ENCODE data around the gene CNPY1.
A peak's percentile ranks its signal among the peaks of the same experiment; 100 is the strongest.

Gene CNPY1

DNA sequence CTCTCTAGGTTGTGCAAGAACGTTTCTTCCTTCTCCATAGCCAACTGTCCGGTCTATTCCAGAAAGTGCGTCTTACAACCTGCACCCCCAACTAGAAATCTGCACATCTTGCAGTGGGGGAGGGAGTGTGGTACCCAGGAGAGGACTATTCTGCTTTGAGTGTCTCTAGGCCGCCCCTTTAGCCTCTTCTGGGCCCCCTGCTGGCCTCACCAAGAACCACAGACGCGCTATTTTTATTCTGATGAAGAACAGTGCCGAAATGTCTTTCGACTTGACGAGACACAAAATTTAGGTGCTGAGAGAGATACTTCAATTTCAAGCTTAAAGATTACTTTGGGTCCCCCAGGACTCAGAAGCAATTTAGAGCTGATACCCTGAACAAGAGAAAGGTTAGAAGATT, 1.0 kb downstream of the CNPY1 start:
- in situ Hi-C loops (cut with HindIII; ENCODE audit: low sequenced_read_pairs) = no loop called here
- DNase-seq (ENCODE audit: low read depth) = no peak
- TF ChIP-seq, protein P1, sequence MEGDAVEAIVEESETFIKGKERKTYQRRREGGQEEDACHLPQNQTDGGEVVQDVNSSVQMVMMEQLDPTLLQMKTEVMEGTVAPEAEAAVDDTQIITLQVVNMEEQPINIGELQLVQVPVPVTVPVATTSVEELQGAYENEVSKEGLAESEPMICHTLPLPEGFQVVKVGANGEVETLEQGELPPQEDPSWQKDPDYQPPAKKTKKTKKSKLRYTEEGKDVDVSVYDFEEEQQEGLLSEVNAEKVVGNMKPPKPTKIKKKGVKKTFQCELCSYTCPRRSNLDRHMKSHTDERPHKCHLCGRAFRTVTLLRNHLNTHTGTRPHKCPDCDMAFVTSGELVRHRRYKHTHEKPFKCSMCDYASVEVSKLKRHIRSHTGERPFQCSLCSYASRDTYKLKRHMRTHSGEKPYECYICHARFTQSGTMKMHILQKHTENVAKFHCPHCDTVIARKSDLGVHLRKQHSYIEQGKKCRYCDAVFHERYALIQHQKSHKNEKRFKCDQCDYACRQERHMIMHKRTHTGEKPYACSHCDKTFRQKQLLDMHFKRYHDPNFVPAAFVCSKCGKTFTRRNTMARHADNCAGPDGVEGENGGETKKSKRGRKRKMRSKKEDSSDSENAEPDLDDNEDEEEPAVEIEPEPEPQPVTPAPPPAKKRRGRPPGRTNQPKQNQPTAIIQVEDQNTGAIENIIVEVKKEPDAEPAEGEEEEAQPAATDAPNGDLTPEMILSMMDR (IDR thresholded peaks at IDR 0.05; ENCODE audit: low read depth, low read length, missing control alignments) = no peak
- no peak overlapping the region for H3K4me3 ChIP-seq (ENCODE audit: low read depth, low read length)

- DNase-seq (ENCODE audit: low read depth) = no peak
- H3K4me3 ChIP-seq (ENCODE audit: low read depth, low read length) = no peak overlapping the region
- TF ChIP-seq, protein P1 (IDR thresholded peaks at IDR 0.05; ENCODE audit: low read depth, low read length, missing control alignments) = no peak
- in situ Hi-C loops (cut with HindIII; ENCODE audit: low sequenced_read_pairs) = loop anchor here (5.0 kb wide), 1 partner anchor 37 kb away; no protein-coding TSS in a partner anchor
These were observed 1.9 kb downstream of the CNPY1 start for GRCh38 chr7:155544485-155544884.

GRCh38 chr7:155543926-155544325, 2.4 kb downstream of the CNPY1 start:
- TF ChIP-seq, protein P1 (IDR thresholded peaks at IDR 0.05; ENCODE audit: low read depth, low read length, missing control alignments) = no peak
- in situ Hi-C loops (cut with HindIII; ENCODE audit: low sequenced_read_pairs) = loop anchor here (5.0 kb wide), 1 partner anchor 37 kb away; no protein-coding TSS in a partner anchor
- H3K4me3 ChIP-seq (ENCODE audit: low read depth, low read length) = no peak overlapping the region
- no peak for DNase-seq (ENCODE audit: low read depth)

- peak; percentile 39 for DNase-seq (ENCODE audit: low read depth)
- in situ Hi-C loops (cut with HindIII; ENCODE audit: low sequenced_read_pairs) = loop anchor here (5.0 kb wide), 1 partner anchor 36 kb away; no protein-coding TSS in a partner anchor
- TF ChIP-seq, protein P1 (IDR thresholded peaks at IDR 0.05; ENCODE audit: low read depth, low read length, missing control alignments) = no peak
- H3K4me3 ChIP-seq (ENCODE audit: low read depth, low read length) = no peak overlapping the region
These were observed 3.1 kb downstream of the CNPY1 start for GRCh38 chr7:155543011-155543876.

DNA sequence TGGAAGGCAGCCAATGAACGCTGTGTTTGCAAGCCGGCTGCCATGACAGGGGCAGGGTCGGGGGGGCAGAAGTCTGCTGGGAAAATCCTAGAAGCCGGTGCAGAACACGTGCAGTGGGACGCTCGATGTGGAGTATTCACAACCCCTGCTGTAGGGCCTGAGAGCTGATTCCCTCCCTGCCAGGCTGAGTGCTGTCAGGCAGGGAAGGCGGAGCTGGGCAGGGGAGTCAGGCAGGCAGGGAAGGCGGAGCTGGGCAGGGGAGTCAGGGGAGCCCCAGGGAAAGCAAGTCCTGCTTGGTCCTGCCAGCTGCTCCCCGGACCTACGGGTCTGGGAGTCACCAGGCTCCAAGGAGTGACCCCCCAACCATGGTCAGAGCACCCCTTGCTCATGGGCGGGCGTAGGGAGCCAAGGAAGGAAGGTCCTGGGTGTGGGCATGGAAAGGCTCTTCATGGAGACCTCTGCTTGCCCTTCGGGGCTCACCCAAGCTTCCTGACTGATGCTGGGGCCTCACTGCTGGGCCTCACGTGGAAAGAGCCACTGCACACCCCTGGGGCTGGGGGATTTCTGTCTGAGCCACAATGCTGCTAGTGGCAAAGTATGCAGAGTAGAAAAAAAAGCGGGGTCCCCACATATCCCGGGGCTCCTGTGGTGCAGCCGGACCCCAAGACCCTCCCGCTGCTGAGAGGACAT, 4.2 kb downstream of the CNPY1 start:
- TF ChIP-seq, protein P1 (IDR thresholded peaks at IDR 0.05; ENCODE audit: low read depth, low read length, missing control alignments) = no peak
- no peak for DNase-seq (ENCODE audit: low read depth)
- in situ Hi-C loops (cut with HindIII; ENCODE audit: low sequenced_read_pairs) = loop anchor here (5.0 kb wide), 1 partner anchor 35 kb away; no protein-coding TSS in a partner anchor
- H3K4me3 ChIP-seq (ENCODE audit: low read depth, low read length) = no peak overlapping the region

- TF ChIP-seq, protein P1 (IDR thresholded peaks at IDR 0.05; ENCODE audit: low read depth, low read length, missing control alignments) = no peak
- in situ Hi-C loops (cut with HindIII; ENCODE audit: low sequenced_read_pairs) = loop anchor here (5.0 kb wide), 1 partner anchor 33 kb away; no protein-coding TSS in a partner anchor
- DNase-seq (ENCODE audit: low read depth) = no peak
- no peak overlapping the region for H3K4me3 ChIP-seq (ENCODE audit: low read depth, low read length)
These were observed 5.8 kb downstream of the CNPY1 start for GRCh38 chr7:155540553-155540952.
